OCI-LY7 (cell line): ENCODE results near the gene RPGRIP1L. TPM values are rescaled to one million over a fixed set of nuclear protein-coding genes. Genes with fewer than 3 reads are reported as not detected.

Experiments
- BruUV-seq: library from RNA; stranded (reverse); fragments of 400-500 nt; replicated peaks from 2 replicates; lab custom pipeline; 2021; lab: Mats Ljungman, UMichigan
- CTCF ChIA-PET: fragments of 300-600 bp; sonication (Branson Sonifier 250); formaldehyde crosslinking; loops from one replicate; lab custom pipeline; 2022; ENCODE audit warnings: antibody characterized with exemption; ENCODE audit not compliant: unreplicated experiment; lab: Charles Lee
- POLR2A ChIA-PET: fragments of 300-600 bp; sonication (Branson Sonifier 250); formaldehyde crosslinking; loops from one replicate; lab custom pipeline; 2022; ENCODE audit warnings: antibody characterized with exemption; lab: Charles Lee
- DNase-seq: peaks from one replicate; pipeline ENCODE4 v3.0.0-alpha.2; 2015; ENCODE audit warnings: low spot score
- H2AFZ ChIP-seq: fragments of 200-600 bp; sonication (generic), shearing (Covaris generic); 2 replicates; pipeline ENCODE4 v1.6.1; 2014; ENCODE audit warnings: mild to moderate bottlenecking, antibody characterized with exemption, low read length, moderate library complexity
- H3K27ac ChIP-seq: fragments of 200-600 bp; sonication (generic); 2 replicates; pipeline ENCODE4 v1.5.1; 2014; ENCODE audit warnings: mixed run types, low read depth, mild to moderate bottlenecking, moderate library complexity, low read length, inconsistent platforms; ENCODE audit not compliant: poor library complexity, severe bottlenecking
- H3K36me3 ChIP-seq: fragments of 200-600 bp; sonication (generic); 2 replicates; pipeline ENCODE4 v1.6.1; 2014; ENCODE audit warnings: mild to moderate bottlenecking, antibody characterized with exemption, low read length, moderate library complexity, mixed read lengths; ENCODE audit not compliant: insufficient read depth
- H3K4me1 ChIP-seq: fragments of 200-600 bp; sonication (generic); 2 replicates; pipeline ENCODE4 v1.5.1; 2014; ENCODE audit warnings: mild to moderate bottlenecking, low read length; ENCODE audit not compliant: insufficient read depth, poor library complexity, severe bottlenecking
- H3K4me2 ChIP-seq: fragments of 200-600 bp; sonication (generic); 2 replicates; pipeline ENCODE4 v1.6.1; 2014; ENCODE audit warnings: mild to moderate bottlenecking, low read length
- H3K4me3 ChIP-seq: fragments of 200-600 bp; sonication (generic); 2 replicates; pipeline ENCODE4 v1.5.1; 2014; ENCODE audit warnings: mild to moderate bottlenecking, low read depth, low read length; ENCODE audit not compliant: poor library complexity, severe bottlenecking
- H3K79me2 ChIP-seq: fragments of 200-600 bp; sonication (generic); 2 replicates; pipeline ENCODE4 v1.6.1; 2016; ENCODE audit warnings: low read depth, mild to moderate bottlenecking, low read length, moderate library complexity, mixed read lengths; ENCODE audit not compliant: insufficient read depth
- H3K9me2 ChIP-seq: fragments of 200-600 bp; sonication (generic); 2 replicates; pipeline ENCODE4 v1.6.1; 2016; ENCODE audit warnings: mild to moderate bottlenecking, low read length, mixed read lengths; ENCODE audit not compliant: insufficient read depth
- H3K9me3 ChIP-seq: fragments of 200-600 bp; sonication (generic); 2 replicates; pipeline ENCODE4 v1.6.1; 2014; ENCODE audit warnings: mild to moderate bottlenecking, mixed run types, low read length, mixed read lengths
- H4K20me1 ChIP-seq: fragments of 200-600 bp; sonication (generic); 2 replicates; pipeline ENCODE4 v1.6.1; 2014; ENCODE audit warnings: mild to moderate bottlenecking, antibody characterized with exemption, low read length, moderate library complexity, mixed read lengths; ENCODE audit not compliant: insufficient read depth
- EZH2phosphoT487 ChIP-seq: fragments of 200-600 bp; sonication (generic); IDR thresholded peaks from 2 replicates; pipeline ENCODE4 v1.6.1; 2018; ENCODE audit warnings: low read depth, borderline replicate concordance, mild to moderate bottlenecking, mixed run types, antibody characterized with exemption, low read length, moderate library complexity, mixed read lengths
- intact Hi-C: fragments of 100-400 bp; cut with micrococcal nuclease; formaldehyde crosslinking; loops from one replicate; pipeline ENCODE4 v1.10.0; 2022; ENCODE audit not compliant: unreplicated experiment
- total RNA-seq, 2 experiments: library from RNA; depleted of rRNA in 1 of 2; stranded (reverse); fragments of >200 nt in 1 of 2; shearing (Covaris generic) in 1 of 2; gene quantifications; 2 replicates each; pipeline ENCODE4 v1.2.3, GENCODE V29; 2014 to 2022
- TF ChIP-seq, protein P1 (sequence below): fragments of 200-600 bp; sonication (generic); conservative IDR thresholded peaks from 2 replicates; pipeline ENCODE4 v1.5.1; 2014; ENCODE audit warnings: mild to moderate bottlenecking, antibody characterized with exemption, low read length, moderate library complexity, mixed read lengths

The RPGRIP1L gene
- total RNA-seq, 2 experiments from 2014 or later: 12.7 to 15.4 TPM

DNA sequence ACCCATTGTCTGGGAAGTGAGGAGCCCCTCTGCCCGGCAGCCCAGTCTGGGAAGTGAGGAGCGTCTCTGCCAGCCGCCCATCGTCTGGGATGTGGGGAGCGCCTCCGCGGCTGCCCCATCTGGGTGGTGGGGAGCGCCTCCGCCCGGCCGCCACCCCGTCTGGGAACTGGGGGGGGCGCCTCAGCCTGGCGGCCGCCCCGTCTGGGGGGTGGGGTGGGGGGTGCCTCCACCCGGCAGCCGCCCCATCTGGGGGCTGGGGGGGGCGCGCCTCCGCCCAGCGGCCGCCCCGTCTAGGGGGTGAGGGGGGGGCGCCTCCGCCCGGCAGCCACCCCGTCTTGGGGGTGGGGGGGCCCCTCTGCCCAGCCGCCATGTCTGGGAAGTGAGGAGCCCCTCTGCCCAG lies 78.4 kb downstream of the RPGRIP1L start:
- no peak overlapping the region for H2AFZ ChIP-seq
- H3K79me2 ChIP-seq: no peaks in the 10 kb centered on the region
- no peaks in the 10 kb centered on the region for H3K4me1 ChIP-seq
- no peaks in the 10 kb centered on the region for H3K9me3 ChIP-seq
- ChIA-PET POLR2A (no interaction called here), CTCF (no interaction called here)
- no peak overlapping the region for H3K4me2 ChIP-seq
- no TSS peak for BruUV-seq
- H3K4me3 ChIP-seq: no peak overlapping the region
- H3K9me2 ChIP-seq: no peaks in the 10 kb centered on the region
- H3K27ac ChIP-seq: no peak overlapping the region
- H3K36me3 ChIP-seq: no peaks in the 10 kb centered on the region
- no peak for DNase-seq
- intact Hi-C loops: no loop called here
- H4K20me1 ChIP-seq: no peaks in the 10 kb centered on the region
- TF ChIP-seq, protein P1, sequence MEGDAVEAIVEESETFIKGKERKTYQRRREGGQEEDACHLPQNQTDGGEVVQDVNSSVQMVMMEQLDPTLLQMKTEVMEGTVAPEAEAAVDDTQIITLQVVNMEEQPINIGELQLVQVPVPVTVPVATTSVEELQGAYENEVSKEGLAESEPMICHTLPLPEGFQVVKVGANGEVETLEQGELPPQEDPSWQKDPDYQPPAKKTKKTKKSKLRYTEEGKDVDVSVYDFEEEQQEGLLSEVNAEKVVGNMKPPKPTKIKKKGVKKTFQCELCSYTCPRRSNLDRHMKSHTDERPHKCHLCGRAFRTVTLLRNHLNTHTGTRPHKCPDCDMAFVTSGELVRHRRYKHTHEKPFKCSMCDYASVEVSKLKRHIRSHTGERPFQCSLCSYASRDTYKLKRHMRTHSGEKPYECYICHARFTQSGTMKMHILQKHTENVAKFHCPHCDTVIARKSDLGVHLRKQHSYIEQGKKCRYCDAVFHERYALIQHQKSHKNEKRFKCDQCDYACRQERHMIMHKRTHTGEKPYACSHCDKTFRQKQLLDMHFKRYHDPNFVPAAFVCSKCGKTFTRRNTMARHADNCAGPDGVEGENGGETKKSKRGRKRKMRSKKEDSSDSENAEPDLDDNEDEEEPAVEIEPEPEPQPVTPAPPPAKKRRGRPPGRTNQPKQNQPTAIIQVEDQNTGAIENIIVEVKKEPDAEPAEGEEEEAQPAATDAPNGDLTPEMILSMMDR: no peak

DNA sequence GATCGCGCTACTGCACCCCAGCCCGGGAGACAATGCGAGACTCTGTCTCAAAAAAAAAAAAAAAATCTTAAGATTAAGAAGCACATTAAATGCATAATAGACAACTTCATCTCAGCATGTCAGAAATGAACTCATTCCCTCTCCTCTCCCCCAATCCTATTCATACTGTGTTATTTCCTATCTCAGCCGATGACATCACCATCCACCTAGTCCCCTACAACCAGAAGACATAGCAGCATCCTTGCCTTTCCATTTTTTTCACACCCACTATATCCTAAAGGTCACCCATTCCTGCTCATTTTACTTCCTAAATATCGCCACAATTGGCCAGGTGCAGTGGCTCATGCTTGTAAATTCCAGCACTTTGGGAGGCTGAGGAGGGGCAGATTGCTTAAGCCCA lies 81.3 kb downstream of the RPGRIP1L start:
- BruUV-seq: no TSS peak
- POLR2A ChIA-PET: no interaction called here
- H3K4me1 ChIP-seq: no peaks in the 10 kb centered on the region

DNA sequence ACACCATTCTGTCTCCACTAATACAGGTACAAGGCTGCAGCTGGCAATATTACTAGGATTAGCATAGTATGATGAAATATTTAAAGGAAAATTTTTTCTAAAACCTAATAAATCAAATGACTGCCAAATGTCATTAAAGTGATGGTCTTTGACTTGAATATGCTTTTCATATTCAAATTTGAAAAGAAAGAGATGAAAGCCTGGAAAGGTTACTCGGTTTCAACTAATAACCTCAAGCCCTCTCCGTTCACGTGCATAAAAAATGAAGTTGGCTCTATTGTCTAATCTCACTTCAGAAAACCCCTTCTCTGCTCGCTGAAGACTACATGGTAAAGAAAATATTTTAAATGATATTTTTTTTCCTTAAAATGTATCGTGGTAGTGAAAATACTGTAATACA lies 83.2 kb downstream of the RPGRIP1L start:
- intact Hi-C loops: no loop called here
- Histone ChIP-seq H3K4me1 (no peaks in the 10 kb centered on the region), H3K4me2 (no peak overlapping the region), H4K20me1 (no peaks in the 10 kb centered on the region), H3K9me2 (no peaks in the 10 kb centered on the region), H3K9me3 (no peaks in the 10 kb centered on the region), H3K27ac (no peak overlapping the region), H2AFZ (no peak overlapping the region), H3K79me2 (no peaks in the 10 kb centered on the region), H3K4me3 (no peak overlapping the region), H3K36me3 (no peaks in the 10 kb centered on the region)
- ChIA-PET CTCF (no interaction called here), POLR2A (no interaction called here)
- no TSS peak for BruUV-seq
- TF ChIP-seq, protein P1: no peak
- TF ChIP-seq EZH2phosphoT487: no peak
- no peak for DNase-seq

More for the DNA sequence above, 81.3 kb downstream of the RPGRIP1L start:
- H3K9me3 ChIP-seq: no peaks in the 10 kb centered on the region
- no peaks in the 10 kb centered on the region for H3K36me3 ChIP-seq
- H3K4me3 ChIP-seq: no peak overlapping the region
- H4K20me1 ChIP-seq: no peaks in the 10 kb centered on the region
- intact Hi-C loops: no loop called here
- CTCF ChIA-PET: no interaction called here
- DNase-seq: no peak
- no peaks in the 10 kb centered on the region for H3K79me2 ChIP-seq
- no peaks in the 10 kb centered on the region for H3K9me2 ChIP-seq
- H3K27ac ChIP-seq: no peak overlapping the region
- no peak overlapping the region for H2AFZ ChIP-seq
- H3K4me2 ChIP-seq: no peak overlapping the region
- TF ChIP-seq EZH2phosphoT487: no peak
- TF ChIP-seq, protein P1: no peak
